Measurements from ENCODE around the gene STK32B. TPM values are rescaled to one million over a fixed set of nuclear protein-coding genes. Genes with fewer than 3 reads are reported as not detected.

Gene STK32B
- total RNA-seq, 4 donors from 2014 or later: 0.09 to 3.2 (median 0.38) TPM; not detected in 1

- intact Hi-C loops (cut with DNase I): no loop called here
- TF ChIP-seq CTCF (IDR thresholded peaks at IDR 0.05): no peak
- no peaks in the 10 kb centered on the region for H3K36me3 ChIP-seq
- no peaks in the 10 kb centered on the region for H3K9me3 ChIP-seq
- no peaks in the 10 kb centered on the region for H3K4me1 ChIP-seq
- H3K27ac ChIP-seq: no peak overlapping the region
- H3K27me3 ChIP-seq: no peaks in the 10 kb centered on the region
- WGBS, 2 donors: 48 to 51% methylated on average over 4 to 6 of the region's 6 CpGs
- H3K4me3 ChIP-seq: no peak overlapping the region
- no peak for DNase-seq
Observed at GRCh38 chr4:5340991-5341451, 289.7 kb downstream of the STK32B start.

GRCh38 chr4:5341526-5341925 is 290.2 kb downstream of the STK32B start:
- 67 to 78% methylated on average over 6 of the region's 6 CpGs for WGBS, 2 donors
- no peak overlapping the region for H3K4me3 ChIP-seq
- H3K36me3 ChIP-seq: no peaks in the 10 kb centered on the region
- no peak for DNase-seq
- H3K4me1 ChIP-seq: no peaks in the 10 kb centered on the region
- no peaks in the 10 kb centered on the region for H3K27me3 ChIP-seq
- TF ChIP-seq POLR2A (IDR thresholded peaks at IDR 0.05): no peak
- TF ChIP-seq CTCF (IDR thresholded peaks at IDR 0.05): no peak
- H3K27ac ChIP-seq: no peak overlapping the region
- intact Hi-C loops (cut with DNase I): no loop called here
- no peaks in the 10 kb centered on the region for H3K9me3 ChIP-seq

- H3K4me3 ChIP-seq: no peak overlapping the region
- H3K4me1 ChIP-seq: no peaks in the 10 kb centered on the region
- no peak for TF ChIP-seq CTCF (IDR thresholded peaks at IDR 0.05)
- H3K27ac ChIP-seq: no peak overlapping the region
- H3K36me3 ChIP-seq: no peaks in the 10 kb centered on the region
- DNase-seq: no peak
- H3K27me3 ChIP-seq: no peaks in the 10 kb centered on the region
- intact Hi-C loops (cut with DNase I): no loop called here
- H3K9me3 ChIP-seq: no peaks in the 10 kb centered on the region
Observed at GRCh38 chr4:5355846-5356245, 304.6 kb downstream of the STK32B start.

GRCh38 chr4:5357870-5358269 is 306.6 kb downstream of the STK32B start:
- no peak overlapping the region for H3K4me3 ChIP-seq
- no peak for DNase-seq
- intact Hi-C loops (cut with DNase I): no loop called here
- H3K36me3 ChIP-seq: no peaks in the 10 kb centered on the region
- TF ChIP-seq CTCF (IDR thresholded peaks at IDR 0.05) (no peak), POLR2A (IDR thresholded peaks at IDR 0.05) (no peak)
- 51 to 53% methylated on average over 5 of the region's 5 CpGs for WGBS, 2 donors
- no peak overlapping the region for H3K27ac ChIP-seq
- no peaks in the 10 kb centered on the region for H3K9me3 ChIP-seq
- H3K27me3 ChIP-seq: no peaks in the 10 kb centered on the region
- H3K4me1 ChIP-seq: no peaks in the 10 kb centered on the region

- no peak overlapping the region for H3K4me3 ChIP-seq
- WGBS, 2 donors: 68 to 75% methylated on average over 5 of the region's 5 CpGs
- H3K9me3 ChIP-seq: no peaks in the 10 kb centered on the region
- H3K27ac ChIP-seq: no peak overlapping the region
- TF ChIP-seq POLR2A (IDR thresholded peaks at IDR 0.05): no peak
- TF ChIP-seq CTCF (IDR thresholded peaks at IDR 0.05): no peak
- H3K4me1 ChIP-seq: peaks cover 0 to 21% (median 12%) of the 10 kb centered on the region in 3 donors
- H3K36me3 ChIP-seq: no peaks in the 10 kb centered on the region
- no peak for DNase-seq
- intact Hi-C loops (cut with DNase I): no loop called here
- no peaks in the 10 kb centered on the region for H3K27me3 ChIP-seq
Observed at GRCh38 chr4:5361968-5362367, 310.7 kb downstream of the STK32B start.
